Measurements from ENCODE around the gene RBM27. TPM values are rescaled to one million over a fixed set of nuclear protein-coding genes. Genes with fewer than 3 reads are reported as not detected.
"Not testable (repeated sequence)": the region's sequence is repeated elsewhere in the genome, so short reads cannot be mapped to it uniquely, and the experiment has no call there.

RBM27 gene
- total RNA-seq, 2 experiments from 2014 or later = 25.6 to 68.0 TPM

- intact Hi-C loops (cut with DNase I, micrococcal nuclease) = no loop called here
- no peak for ATAC-seq
- Mint-ChIP-seq H3K4me1 (peaks cover 49% of the 10 kb centered on the region), H3K27ac (no peak overlapping the region), H3K27me3 (no peaks in the 10 kb centered on the region), H3K4me3 (no peak overlapping the region), H3K9me3 (ENCODE audit: low read depth) (no peaks in the 10 kb centered on the region), H3K36me3 (ENCODE audit: low read depth) (peaks cover 6% of the 10 kb centered on the region)
- DNase-seq = no peak
- CTCF ChIA-PET = no interaction called here
- POLR2A ChIA-PET = no interaction called here
Observed at GRCh38 chr5:146208916-146209522, 5.6 kb downstream of the RBM27 start.

DNA sequence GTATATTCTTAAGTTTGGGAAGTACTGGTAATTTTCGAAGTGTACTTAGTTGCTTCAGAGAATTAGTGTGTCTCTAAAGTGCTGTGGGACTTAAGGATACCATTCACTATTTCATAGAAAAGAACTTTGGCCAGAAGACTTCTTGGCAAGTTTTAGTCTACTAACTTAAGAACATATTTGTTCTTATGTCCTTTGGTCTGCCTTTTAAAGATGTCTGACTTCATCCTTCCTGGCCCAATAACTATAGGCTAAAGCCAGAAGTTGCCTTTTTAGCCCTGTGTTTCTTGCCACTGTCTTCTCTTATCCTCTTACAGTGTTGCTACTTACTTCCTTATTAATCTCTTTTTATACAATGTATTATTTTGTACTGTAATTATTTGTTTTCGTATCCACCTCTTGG is 6.3 kb downstream of the RBM27 start:
- intact Hi-C loops (cut with DNase I, micrococcal nuclease) = no loop called here
- ATAC-seq (no peak), DNase-seq (no peak)
- peaks cover 54% of the 10 kb centered on the region for H3K4me1 Mint-ChIP-seq
- CTCF ChIA-PET = no interaction called here
- no peak overlapping the region for H3K4me3 Mint-ChIP-seq
- H3K27me3 Mint-ChIP-seq = no peaks in the 10 kb centered on the region
- no peak overlapping the region for H3K27ac Mint-ChIP-seq
- POLR2A ChIA-PET = no interaction called here
- peaks cover 6% of the 10 kb centered on the region for H3K36me3 Mint-ChIP-seq (ENCODE audit: low read depth)
- H3K9me3 Mint-ChIP-seq (ENCODE audit: low read depth) = no peaks in the 10 kb centered on the region

DNA sequence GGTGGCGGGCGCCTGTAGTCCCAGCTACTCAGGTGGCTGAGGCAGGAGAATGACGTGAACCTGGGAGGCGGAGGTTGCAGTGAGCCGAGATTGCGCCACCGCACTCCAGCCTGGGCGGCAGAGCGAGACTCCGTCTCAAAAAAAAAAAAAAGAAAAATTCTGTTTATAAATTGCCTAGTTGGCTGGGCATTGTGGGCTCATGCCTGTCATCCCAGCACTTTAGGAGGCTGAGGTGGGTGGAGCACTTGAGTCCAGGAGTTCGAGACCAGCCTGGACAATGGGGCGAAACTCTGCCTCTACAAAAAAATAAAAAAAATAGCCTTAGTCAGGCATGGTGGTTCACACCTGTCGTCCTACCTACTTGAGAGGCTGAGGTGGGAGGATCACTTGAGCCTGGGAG is 7.4 kb downstream of the RBM27 start:
- intact Hi-C loops (cut with DNase I, micrococcal nuclease); CTCF ChIA-PET: not testable (repeated sequence)

DNA sequence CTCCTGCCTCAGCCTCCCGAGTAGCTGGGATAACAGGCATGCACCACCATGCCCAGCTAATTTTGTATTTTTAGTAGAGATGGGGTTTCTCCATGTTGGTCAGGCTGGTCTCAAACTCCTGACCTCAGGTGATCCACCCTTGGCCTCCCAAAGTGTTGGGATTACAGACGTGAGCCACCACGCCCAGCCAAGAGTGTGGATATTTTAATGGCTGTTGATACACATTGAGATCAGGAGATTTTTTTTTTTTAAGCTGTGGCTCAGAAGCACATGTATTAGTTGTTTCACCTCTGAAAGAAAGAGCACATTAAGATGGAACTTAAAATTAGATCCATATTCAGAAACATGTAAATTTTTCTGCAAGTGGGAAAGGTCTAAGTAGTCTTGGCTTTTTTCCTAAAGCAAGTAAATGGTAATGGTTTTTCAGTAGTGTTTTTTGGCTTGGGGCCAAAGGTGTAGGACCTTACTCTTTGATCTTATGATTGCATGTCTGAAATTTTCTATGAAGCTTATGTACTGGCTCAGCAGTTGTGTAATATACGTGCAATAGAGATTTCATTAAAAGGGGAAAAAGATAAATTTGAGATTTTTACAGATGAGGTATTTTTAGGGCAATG is 9.9 kb downstream of the RBM27 start:
- H3K4me1 Mint-ChIP-seq = peaks cover 56% of the 10 kb centered on the region
- ATAC-seq (no peak), DNase-seq (no peak)
- H3K27ac Mint-ChIP-seq = no peak overlapping the region
- peaks cover 10% of the 10 kb centered on the region for H3K36me3 Mint-ChIP-seq (ENCODE audit: low read depth)
- H3K27me3 Mint-ChIP-seq = no peaks in the 10 kb centered on the region
- CTCF ChIA-PET = no interaction called here
- no peaks in the 10 kb centered on the region for H3K9me3 Mint-ChIP-seq (ENCODE audit: low read depth)
- POLR2A ChIA-PET = no interaction called here
- intact Hi-C loops (cut with DNase I, micrococcal nuclease) = no loop called here
- no peak overlapping the region for H3K4me3 Mint-ChIP-seq

More for the DNA sequence above, 7.4 kb downstream of the RBM27 start:
- peaks cover 63% of the 10 kb centered on the region for H3K4me1 Mint-ChIP-seq
- DNase-seq; ATAC-seq; H3K9me3 Mint-ChIP-seq (ENCODE audit: low read depth); POLR2A ChIA-PET; H3K27me3 Mint-ChIP-seq; H3K4me3 Mint-ChIP-seq; H3K27ac Mint-ChIP-seq: not testable (repeated sequence)
- H3K36me3 Mint-ChIP-seq (ENCODE audit: low read depth) = peaks cover 10% of the 10 kb centered on the region

DNA sequence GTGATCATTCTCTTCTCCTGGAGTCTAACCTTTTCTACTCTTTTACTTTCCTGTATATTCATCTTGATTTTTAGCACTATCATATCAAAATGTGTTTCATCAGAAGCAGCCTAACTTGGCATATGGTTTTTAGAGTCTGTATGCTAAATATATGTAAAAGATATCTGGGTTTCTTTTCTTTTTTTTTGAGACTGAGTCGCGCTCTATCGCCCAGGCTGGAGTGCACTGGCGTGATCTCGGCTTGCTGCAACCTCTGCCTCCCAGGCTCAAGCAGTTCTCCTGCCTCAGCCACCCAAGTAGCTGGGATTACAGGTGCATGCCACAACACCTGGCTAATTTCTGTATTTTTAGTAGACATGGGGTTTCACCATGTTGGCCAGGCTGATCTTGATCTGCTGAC is 11.5 kb downstream of the RBM27 start:
- H3K27ac Mint-ChIP-seq; H3K9me3 Mint-ChIP-seq (ENCODE audit: low read depth); DNase-seq; H3K4me3 Mint-ChIP-seq; H3K27me3 Mint-ChIP-seq; ATAC-seq; POLR2A ChIA-PET; intact Hi-C loops (cut with DNase I, micrococcal nuclease): not testable (repeated sequence)
- Mint-ChIP-seq H3K4me1 (peaks cover 46% of the 10 kb centered on the region), H3K36me3 (ENCODE audit: low read depth) (peaks cover 14% of the 10 kb centered on the region)
- CTCF ChIA-PET = interaction anchor here (0.7 kb wide), 1 partner anchor 42 kb away, joined by 3 read pairs; no protein-coding TSS in a partner anchor

GRCh38 chr5:146218168-146218567 is 14.8 kb downstream of the RBM27 start:
- H3K4me3 Mint-ChIP-seq = no peak overlapping the region
- peaks cover 36% of the 10 kb centered on the region for H3K4me1 Mint-ChIP-seq
- H3K9me3 Mint-ChIP-seq (ENCODE audit: low read depth) = no peaks in the 10 kb centered on the region
- H3K27me3 Mint-ChIP-seq = no peaks in the 10 kb centered on the region
- intact Hi-C loops (cut with DNase I, micrococcal nuclease) = no loop called here
- POLR2A ChIA-PET = interaction anchor here (1.1 kb wide), 1 partner anchor 35 kb away, joined by 3 read pairs; the partner anchor contains the start of gene LARS1
- ATAC-seq (no peak), DNase-seq (no peak)
- H3K27ac Mint-ChIP-seq = no peak overlapping the region
- H3K36me3 Mint-ChIP-seq (ENCODE audit: low read depth) = peaks cover 19% of the 10 kb centered on the region
- CTCF ChIA-PET = interaction anchor here (1.0 kb wide), 1 partner anchor 25 kb away, joined by 3 read pairs; no protein-coding TSS in a partner anchor

DNA sequence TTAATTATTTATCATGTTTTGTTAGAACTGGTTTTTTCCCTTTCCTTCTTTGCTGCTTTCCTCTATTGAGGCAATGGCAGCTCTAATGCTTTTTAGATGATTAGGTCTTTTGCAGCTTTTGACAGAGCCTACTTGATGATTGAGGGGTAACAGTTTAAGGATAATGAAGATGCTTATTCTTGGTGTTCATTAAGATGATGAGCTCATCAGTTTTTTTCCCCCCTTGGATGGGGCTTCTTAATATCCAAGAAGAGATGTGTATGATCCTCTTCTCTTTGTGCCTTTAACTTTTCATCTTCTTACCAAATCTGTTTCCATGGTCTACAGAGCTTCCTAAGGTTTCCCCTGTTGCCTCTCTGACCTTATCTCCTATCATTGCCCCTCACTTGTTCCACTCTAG is 15.8 kb downstream of the RBM27 start:
- no peaks in the 10 kb centered on the region for H3K9me3 Mint-ChIP-seq (ENCODE audit: low read depth)
- intact Hi-C loops (cut with DNase I, micrococcal nuclease) = no loop called here
- H3K4me1 Mint-ChIP-seq = peaks cover 29% of the 10 kb centered on the region
- ChIA-PET CTCF (interaction anchor here (0.5 to 1.0 kb wide), 2 partner anchors 26 to 420 kb away, joined by 3 read pairs; no protein-coding TSS in a partner anchor), POLR2A (interaction anchor here (0.5 kb wide), 1 partner anchor 39 kb away, joined by 4 read pairs; no protein-coding TSS in a partner anchor)
- peaks cover 24% of the 10 kb centered on the region for H3K36me3 Mint-ChIP-seq (ENCODE audit: low read depth)
- DNase-seq (no peak), ATAC-seq (no peak)
- H3K4me3 Mint-ChIP-seq = no peak overlapping the region
- H3K27me3 Mint-ChIP-seq = no peaks in the 10 kb centered on the region
- no peak overlapping the region for H3K27ac Mint-ChIP-seq

GRCh38 chr5:146221234-146221633 is 17.8 kb downstream of the RBM27 start:
- no peak for ATAC-seq
- DNase-seq = no peak
- ChIA-PET CTCF (interaction anchor here (0.8 kb wide), 2 partner anchors 9 to 68 kb away, joined by 3 read pairs; no protein-coding TSS in a partner anchor), POLR2A (no interaction called here)
- Mint-ChIP-seq H3K9me3 (ENCODE audit: low read depth) (no peaks in the 10 kb centered on the region), H3K27me3 (no peaks in the 10 kb centered on the region), H3K27ac (no peak overlapping the region), H3K4me3 (no peak overlapping the region), H3K36me3 (ENCODE audit: low read depth) (peaks cover 26% of the 10 kb centered on the region), H3K4me1 (peaks cover 17% of the 10 kb centered on the region)
- intact Hi-C loops (cut with DNase I, micrococcal nuclease) = loop anchor here in 1 of 2 experiments (10.0 kb wide), 1 partner anchor 54 kb away; no protein-coding TSS in a partner anchor

- peaks cover 14% of the 10 kb centered on the region for H3K4me1 Mint-ChIP-seq
- ATAC-seq (no peak), DNase-seq (no peak)
- H3K9me3 Mint-ChIP-seq (ENCODE audit: low read depth) = no peaks in the 10 kb centered on the region
- POLR2A ChIA-PET = no interaction called here
- H3K27me3 Mint-ChIP-seq = no peaks in the 10 kb centered on the region
- peaks cover 31% of the 10 kb centered on the region for H3K36me3 Mint-ChIP-seq (ENCODE audit: low read depth)
- no peak overlapping the region for H3K27ac Mint-ChIP-seq
- intact Hi-C loops (cut with DNase I, micrococcal nuclease) = loop anchor here in 1 of 2 experiments (10.0 kb wide), 1 partner anchor 53 kb away; no protein-coding TSS in a partner anchor
- CTCF ChIA-PET = no interaction called here
- no peak overlapping the region for H3K4me3 Mint-ChIP-seq
Observed at GRCh38 chr5:146222005-146222404, 18.6 kb downstream of the RBM27 start.

GRCh38 chr5:146223179-146223578 is 19.8 kb downstream of the RBM27 start:
- H3K9me3 Mint-ChIP-seq (ENCODE audit: low read depth) = no peaks in the 10 kb centered on the region
- peaks cover 7% of the 10 kb centered on the region for H3K4me1 Mint-ChIP-seq
- ATAC-seq = no peak
- H3K27me3 Mint-ChIP-seq = no peaks in the 10 kb centered on the region
- no peak overlapping the region for H3K4me3 Mint-ChIP-seq
- H3K36me3 Mint-ChIP-seq (ENCODE audit: low read depth) = peaks cover 33% of the 10 kb centered on the region
- ChIA-PET POLR2A (no interaction called here), CTCF (no interaction called here)
- no peak overlapping the region for H3K27ac Mint-ChIP-seq
- no peak for DNase-seq
- intact Hi-C loops (cut with DNase I, micrococcal nuclease) = loop anchor here in 1 of 2 experiments (10.0 kb wide), 1 partner anchor 52 kb away; no protein-coding TSS in a partner anchor

DNA sequence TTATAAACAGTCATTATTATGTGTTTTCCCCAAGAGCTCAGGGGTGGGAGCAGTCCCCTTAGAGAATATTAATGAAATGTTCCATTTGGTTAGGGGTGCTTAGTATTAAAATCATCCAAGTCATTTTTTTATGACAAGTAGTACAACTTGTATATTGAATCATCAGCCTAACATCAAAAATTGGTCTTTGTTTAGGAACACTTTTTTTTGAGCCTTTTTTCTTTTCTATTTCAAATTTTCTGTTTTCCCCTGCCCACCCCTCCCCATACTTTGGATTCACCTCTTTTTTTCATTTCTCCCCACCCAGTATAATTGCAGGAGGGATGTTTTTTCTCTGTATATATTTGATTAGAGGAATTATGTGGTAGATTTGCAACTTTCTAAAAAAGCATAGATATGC is 25.8 kb downstream of the RBM27 start:
- intact Hi-C loops (cut with DNase I, micrococcal nuclease) = loop anchor here in 1 of 2 experiments (10.0 kb wide), 1 partner anchor 46 kb away; no protein-coding TSS in a partner anchor

DNA sequence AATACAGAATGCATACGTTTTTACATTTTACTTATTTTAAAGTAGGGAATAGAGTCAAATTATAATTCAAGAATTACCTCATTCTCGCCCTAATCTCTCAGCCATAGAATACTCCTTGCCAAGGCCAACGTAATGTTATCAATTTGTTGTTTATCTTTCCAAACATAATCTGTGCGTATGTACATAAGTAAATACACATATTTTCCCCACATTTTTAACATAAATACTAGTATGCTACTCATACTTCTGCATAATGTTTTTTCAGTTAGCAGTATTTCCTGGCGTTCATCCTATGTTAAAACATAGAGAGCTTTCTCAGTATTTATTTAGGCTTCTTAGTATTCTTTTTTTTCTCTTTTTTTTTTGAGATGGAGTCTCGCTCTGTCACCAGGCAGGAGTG is 28.8 kb downstream of the RBM27 start:
- no peak overlapping the region for H3K4me3 Mint-ChIP-seq
- CTCF ChIA-PET = no interaction called here
- H3K27me3 Mint-ChIP-seq = no peaks in the 10 kb centered on the region
- H3K27ac Mint-ChIP-seq = no peak overlapping the region
- ATAC-seq (no peak), DNase-seq (no peak)
- peaks cover 2% of the 10 kb centered on the region for H3K4me1 Mint-ChIP-seq
- intact Hi-C loops (cut with DNase I, micrococcal nuclease) = no loop called here
- no peaks in the 10 kb centered on the region for H3K9me3 Mint-ChIP-seq (ENCODE audit: low read depth)
- POLR2A ChIA-PET = interaction anchor here (0.6 kb wide), 1 partner anchor 92 kb away, joined by 5 read pairs; no protein-coding TSS in a partner anchor
- peaks cover 45% of the 10 kb centered on the region for H3K36me3 Mint-ChIP-seq (ENCODE audit: low read depth)

More for the DNA sequence above, 25.8 kb downstream of the RBM27 start:
- POLR2A ChIA-PET = no interaction called here
- CTCF ChIA-PET = no interaction called here
- DNase-seq = no peak
- peaks cover 48% of the 10 kb centered on the region for H3K36me3 Mint-ChIP-seq (ENCODE audit: low read depth)
- H3K27me3 Mint-ChIP-seq = no peaks in the 10 kb centered on the region
- H3K4me3 Mint-ChIP-seq = no peak overlapping the region
- H3K9me3 Mint-ChIP-seq (ENCODE audit: low read depth) = no peaks in the 10 kb centered on the region
- H3K27ac Mint-ChIP-seq = no peak overlapping the region
- H3K4me1 Mint-ChIP-seq = peaks cover 2% of the 10 kb centered on the region
- no peak for ATAC-seq

Data from activated CD4-positive, alpha-beta T cell treated with anti-CD3 and anti-CD28 coated beads for 36 hours (primary cell).